Measurements from ENCODE around the gene CREBBP. TPM values are rescaled to one million over a fixed set of nuclear protein-coding genes. Genes with fewer than 3 reads are reported as not detected.
"Not testable (repeated sequence)": the region's sequence is repeated elsewhere in the genome, so short reads cannot be mapped to it uniquely, and the experiment has no call there.

Gene CREBBP
- polyA plus RNA-seq, 1 experiment: 6.6 TPM

GRCh38 chr16:3715430-3715829, 165.1 kb downstream of the CREBBP start:
- TF ChIP-seq, protein P1, sequence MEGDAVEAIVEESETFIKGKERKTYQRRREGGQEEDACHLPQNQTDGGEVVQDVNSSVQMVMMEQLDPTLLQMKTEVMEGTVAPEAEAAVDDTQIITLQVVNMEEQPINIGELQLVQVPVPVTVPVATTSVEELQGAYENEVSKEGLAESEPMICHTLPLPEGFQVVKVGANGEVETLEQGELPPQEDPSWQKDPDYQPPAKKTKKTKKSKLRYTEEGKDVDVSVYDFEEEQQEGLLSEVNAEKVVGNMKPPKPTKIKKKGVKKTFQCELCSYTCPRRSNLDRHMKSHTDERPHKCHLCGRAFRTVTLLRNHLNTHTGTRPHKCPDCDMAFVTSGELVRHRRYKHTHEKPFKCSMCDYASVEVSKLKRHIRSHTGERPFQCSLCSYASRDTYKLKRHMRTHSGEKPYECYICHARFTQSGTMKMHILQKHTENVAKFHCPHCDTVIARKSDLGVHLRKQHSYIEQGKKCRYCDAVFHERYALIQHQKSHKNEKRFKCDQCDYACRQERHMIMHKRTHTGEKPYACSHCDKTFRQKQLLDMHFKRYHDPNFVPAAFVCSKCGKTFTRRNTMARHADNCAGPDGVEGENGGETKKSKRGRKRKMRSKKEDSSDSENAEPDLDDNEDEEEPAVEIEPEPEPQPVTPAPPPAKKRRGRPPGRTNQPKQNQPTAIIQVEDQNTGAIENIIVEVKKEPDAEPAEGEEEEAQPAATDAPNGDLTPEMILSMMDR (IDR thresholded peaks at IDR 0.05; ENCODE audit: insufficient read depth, low read depth, low read length): no peak
- H3K4me3 ChIP-seq (ENCODE audit: low read depth, low read length): no peak overlapping the region
- CTCF ChIA-PET: interaction anchor here (0.7 to 0.9 kb wide), 2 partner anchors 20 to 25 kb away, joined by 3 read pairs; no protein-coding TSS in a partner anchor
- no peaks in the 10 kb centered on the region; the same call in 1 of the 2 replicates for H3K36me3 ChIP-seq (ENCODE audit: control insufficient read depth, insufficient read depth, low read length)
- no peak for DNase-seq (ENCODE audit: low read depth)
- POLR2A ChIA-PET: no interaction called here
- no peaks in the 10 kb centered on the region for H3K27me3 ChIP-seq (ENCODE audit: control insufficient read depth, insufficient read depth, low read length)

DNA sequence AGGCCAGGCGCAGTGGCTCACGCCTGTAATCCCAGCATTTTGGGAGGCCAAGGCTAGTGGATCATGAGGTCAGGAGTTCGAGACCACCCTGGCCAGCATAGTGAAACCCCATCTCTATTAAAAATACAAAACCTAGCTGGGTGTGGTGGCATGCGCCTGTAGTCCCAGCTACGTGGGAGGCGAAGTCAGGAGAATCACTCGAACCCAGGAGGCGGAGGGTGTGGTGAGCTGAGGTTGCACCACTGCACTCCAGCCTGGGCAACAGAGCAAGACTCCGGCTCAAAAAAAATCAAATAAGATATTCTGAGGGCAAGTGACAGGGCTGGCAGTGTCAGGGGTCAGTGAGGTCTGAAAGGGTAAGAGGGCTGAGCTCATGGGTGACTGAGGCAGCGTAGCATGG, 166.1 kb downstream of the CREBBP start:
- CTCF ChIA-PET: interaction anchor here (1.5 to 2.1 kb wide), 2 partner anchors 13 to 24 kb away, joined by 3 to 4 read pairs; no protein-coding TSS in a partner anchor
- POLR2A ChIA-PET; H3K27me3 ChIP-seq (ENCODE audit: control insufficient read depth, insufficient read depth, low read length); H3K36me3 ChIP-seq (ENCODE audit: control insufficient read depth, insufficient read depth, low read length); H3K4me3 ChIP-seq (ENCODE audit: low read depth, low read length); DNase-seq (ENCODE audit: low read depth): not testable (repeated sequence)

GRCh38 chr16:3713587-3714242, 166.8 kb downstream of the CREBBP start:
- no peaks in the 10 kb centered on the region; the same call in 1 of the 2 replicates for H3K36me3 ChIP-seq (ENCODE audit: control insufficient read depth, insufficient read depth, low read length)
- POLR2A ChIA-PET: no interaction called here
- CTCF ChIA-PET: interaction anchor here (1.5 to 2.1 kb wide), 2 partner anchors 13 to 24 kb away, joined by 3 to 4 read pairs; no protein-coding TSS in a partner anchor
- TF ChIP-seq, protein P1 (IDR thresholded peaks at IDR 0.05; ENCODE audit: insufficient read depth, low read depth, low read length): no peak
- no peaks in the 10 kb centered on the region for H3K27me3 ChIP-seq (ENCODE audit: control insufficient read depth, insufficient read depth, low read length)
- no peak overlapping the region for H3K4me3 ChIP-seq (ENCODE audit: low read depth, low read length)
- no peak for DNase-seq (ENCODE audit: low read depth)

DNA sequence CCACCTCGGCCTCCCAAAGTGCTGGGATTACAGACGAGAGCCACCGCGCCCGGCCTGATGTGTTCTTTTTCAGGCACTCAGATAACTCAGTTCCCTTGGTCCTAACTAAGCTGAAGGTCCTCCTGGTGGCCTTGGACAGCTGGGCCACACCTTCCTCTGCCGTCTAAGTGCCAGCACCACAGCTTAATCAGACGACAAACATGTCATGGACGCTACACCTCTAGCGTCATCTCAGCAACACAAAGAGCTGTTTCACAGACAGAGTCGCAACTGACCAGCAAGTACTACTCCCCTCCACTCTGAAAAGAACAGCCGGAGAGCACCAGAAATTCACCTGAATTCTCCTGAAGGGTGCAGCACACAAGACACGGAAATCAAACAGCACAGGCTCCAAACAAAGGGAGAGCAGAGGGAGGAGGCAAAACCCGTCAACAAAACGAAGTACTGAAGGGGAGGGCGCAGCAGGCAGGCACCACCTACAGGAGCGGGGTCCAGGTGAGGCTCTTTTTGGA, 167.6 kb downstream of the CREBBP start:
- no peak for DNase-seq (ENCODE audit: low read depth)
- H3K27me3 ChIP-seq (ENCODE audit: control insufficient read depth, insufficient read depth, low read length): no peaks in the 10 kb centered on the region
- no peak overlapping the region for H3K4me3 ChIP-seq (ENCODE audit: low read depth, low read length)
- TF ChIP-seq, protein P1 (IDR thresholded peaks at IDR 0.05; ENCODE audit: insufficient read depth, low read depth, low read length): no peak
- no peaks in the 10 kb centered on the region; the same call in 1 of the 2 replicates for H3K36me3 ChIP-seq (ENCODE audit: control insufficient read depth, insufficient read depth, low read length)
- ChIA-PET CTCF (interaction anchor here (1.5 to 2.1 kb wide), 2 partner anchors 12 to 23 kb away, joined by 3 to 4 read pairs; no protein-coding TSS in a partner anchor), POLR2A (no interaction called here)

GRCh38 chr16:3706253-3707012, 174.1 kb downstream of the CREBBP start:
- CTCF ChIA-PET: no interaction called here
- POLR2A ChIA-PET: no interaction called here
- Histone ChIP-seq H3K36me3 (ENCODE audit: control insufficient read depth, insufficient read depth, low read length) (peaks cover 3% of the 10 kb centered on the region; the same call in 1 of the 2 replicates), H3K4me3 (ENCODE audit: low read depth, low read length) (no peak overlapping the region), H3K27me3 (ENCODE audit: control insufficient read depth, insufficient read depth, low read length) (no peaks in the 10 kb centered on the region)
- DNase-seq (ENCODE audit: low read depth): no peak
- TF ChIP-seq, protein P1 (IDR thresholded peaks at IDR 0.05; ENCODE audit: insufficient read depth, low read depth, low read length): no peak

Measured in BJ (cell line).